H9 (cell line): ENCODE data around the gene MGAT4C. TPM values are rescaled to one million over a fixed set of nuclear protein-coding genes. Genes with fewer than 3 reads are reported as not detected.

Experiments
- DNase-seq: peaks from one replicate; pipeline ENCODE4 v3.0.0-alpha.2; 2017
- H2AFZ ChIP-seq: one replicate; pipeline ENCODE4 v1.6.1; 2013; ENCODE audit warnings: mild to moderate bottlenecking, low read length, control low read depth, moderate library complexity
- H2AK5ac ChIP-seq: 2 replicates; pipeline ENCODE4 v1.6.1; 2013; ENCODE audit warnings: low read length, control low read depth, mixed read lengths; ENCODE audit not compliant: insufficient read length
- H2BK120ac ChIP-seq: one replicate; pipeline ENCODE4 v1.6.1; 2013; ENCODE audit warnings: low read depth, mild to moderate bottlenecking, low read length, control low read depth, inconsistent platforms; ENCODE audit not compliant: poor library complexity, severe bottlenecking
- H2BK12ac ChIP-seq: 2 replicates; pipeline ENCODE4 v1.6.1; 2013; ENCODE audit warnings: low read length, control low read depth, mixed read lengths, low read depth; ENCODE audit not compliant: insufficient read length
- H2BK15ac ChIP-seq: 2 replicates; pipeline ENCODE4 v1.6.1; 2013; ENCODE audit warnings: low read depth, low read length, control low read depth
- H2BK20ac ChIP-seq: one replicate; pipeline ENCODE4 v1.6.1; 2013; ENCODE audit warnings: low read depth, mild to moderate bottlenecking, low read length, control low read depth, inconsistent platforms; ENCODE audit not compliant: poor library complexity, severe bottlenecking
- H2BK5ac ChIP-seq: 2 replicates; pipeline ENCODE4 v1.6.1; 2013; ENCODE audit warnings: low read length, control low read depth, mixed read lengths; ENCODE audit not compliant: insufficient read length
- H3K14ac ChIP-seq: 2 replicates; pipeline ENCODE4 v1.6.1; 2013; ENCODE audit warnings: low read length, control low read depth; ENCODE audit not compliant: insufficient read depth
- H3K18ac ChIP-seq: 2 replicates; pipeline ENCODE4 v1.6.1; 2013; ENCODE audit warnings: low read depth, mild to moderate bottlenecking, mixed read lengths, low read length, control low read depth; ENCODE audit not compliant: insufficient read length
- H3K23ac ChIP-seq: 2 replicates; pipeline ENCODE4 v1.6.1; 2013; ENCODE audit warnings: low read length, control low read depth, mixed read lengths, low read depth; ENCODE audit not compliant: insufficient read length
- H3K23me2 ChIP-seq: 2 replicates; pipeline ENCODE4 v1.6.1; 2013; ENCODE audit warnings: low read depth, mild to moderate bottlenecking, mixed read lengths, low read length, control low read depth; ENCODE audit not compliant: insufficient read length, poor library complexity, severe bottlenecking
- H3K27ac ChIP-seq: 2 replicates; pipeline ENCODE4 v1.5.1; 2013; ENCODE audit warnings: low read length, control low read depth, mixed read lengths, low read depth; ENCODE audit not compliant: insufficient read length
- H3K27me3 ChIP-seq: 2 replicates; pipeline ENCODE4 v1.6.1; 2013; ENCODE audit warnings: low read length, control low read depth, inconsistent platforms; ENCODE audit not compliant: insufficient read depth
- H3K4ac ChIP-seq: 2 replicates; pipeline ENCODE4 v1.6.1; 2013; ENCODE audit warnings: low read depth, mild to moderate bottlenecking, control low read depth, inconsistent platforms, low read length, moderate library complexity
- H3K4me1 ChIP-seq: 2 replicates; pipeline ENCODE4 v1.6.1; 2013; ENCODE audit warnings: low read length, control low read depth, inconsistent platforms; ENCODE audit not compliant: insufficient read depth
- H3K4me2 ChIP-seq: 2 replicates; pipeline ENCODE4 v1.6.1; 2013; ENCODE audit warnings: low read length, control low read depth, mixed read lengths; ENCODE audit not compliant: insufficient read length, insufficient read depth
- H3K56ac ChIP-seq: 2 replicates; pipeline ENCODE4 v1.6.1; 2013; ENCODE audit warnings: low read depth, mild to moderate bottlenecking, mixed read lengths, low read length, control low read depth; ENCODE audit not compliant: insufficient read length
- H3K79me1 ChIP-seq: 2 replicates; pipeline ENCODE4 v1.6.1; 2013; ENCODE audit warnings: low read depth, mild to moderate bottlenecking, moderate library complexity, low read length, control low read depth, inconsistent platforms; ENCODE audit not compliant: insufficient read depth, poor library complexity, severe bottlenecking
- H3K79me2 ChIP-seq: 2 replicates; pipeline ENCODE4 v1.6.1; 2013; ENCODE audit warnings: low read length, control low read depth, inconsistent platforms; ENCODE audit not compliant: insufficient read depth
- H3K9ac ChIP-seq: 2 replicates; pipeline ENCODE4 v1.6.1; 2013; ENCODE audit warnings: low read length, control low read depth, mixed read lengths; ENCODE audit not compliant: insufficient read length; ENCODE audit errors: extremely low read depth
- H3K9me3 ChIP-seq: one replicate; pipeline ENCODE4 v1.6.1; 2013; ENCODE audit warnings: low read depth, low read length, inconsistent platforms; ENCODE audit not compliant: control insufficient read depth
- H3T11ph ChIP-seq: one replicate; pipeline ENCODE4 v1.6.1; 2013; ENCODE audit warnings: mild to moderate bottlenecking, low read length, control low read depth, inconsistent platforms
- H4K20me1 ChIP-seq: one replicate; pipeline ENCODE4 v1.6.1; 2013; ENCODE audit not compliant: control insufficient read depth, insufficient read length, insufficient read depth
- H4K5ac ChIP-seq: 2 replicates; pipeline ENCODE4 v1.6.1; 2013; ENCODE audit warnings: low read depth, mild to moderate bottlenecking, mixed read lengths, low read length, control low read depth; ENCODE audit not compliant: insufficient read length
- H4K8ac ChIP-seq: replicated peaks from 2 replicates; pipeline ENCODE4 v1.6.1; 2013; ENCODE audit warnings: low read length, control low read depth, mixed read lengths, low read depth; ENCODE audit not compliant: insufficient read length
- H4K91ac ChIP-seq: 2 replicates; pipeline ENCODE4 v1.6.1; 2013; ENCODE audit warnings: low read depth, mild to moderate bottlenecking, moderate library complexity, mixed read lengths, low read length, control low read depth; ENCODE audit not compliant: insufficient read length
- H3K27ac Mint-ChIP-seq, 3 experiments: 2 replicates in 2 of 3; 3 replicates in 1 of 3; pipeline ENCODE4 v1.8.0; 2020 to 2021; ENCODE audit warnings: mixed read lengths in 3 of 3, mild to moderate bottlenecking in 1 of 3, moderate library complexity in 1 of 3
- H3K27me3 Mint-ChIP-seq: 2 replicates; pipeline ENCODE4 v1.8.0; 2021; ENCODE audit warnings: low read depth, mild to moderate bottlenecking, moderate library complexity, mixed read lengths
- H3K36me3 Mint-ChIP-seq, 3 experiments: 2 replicates in 2 of 3; 3 replicates in 1 of 3; pipeline ENCODE4 v1.8.0; 2020 to 2021; ENCODE audit warnings: low read depth in 3 of 3, mixed read lengths in 3 of 3; ENCODE audit not compliant: insufficient read depth in 1 of 3
- H3K4me1 Mint-ChIP-seq, 2 experiments: 2 replicates each; pipeline ENCODE4 v1.8.0; 2020; ENCODE audit warnings: mixed read lengths in 2 of 2
- H3K4me3 Mint-ChIP-seq, 2 experiments: 2 replicates in 1 of 2; 3 replicates in 1 of 2; pipeline ENCODE4 v1.8.0; 2020 to 2021; ENCODE audit warnings: mild to moderate bottlenecking in 2 of 2, mixed read lengths in 2 of 2, moderate library complexity in 1 of 2
- H3K9me3 Mint-ChIP-seq, 2 experiments: 2 replicates in 1 of 2; 3 replicates in 1 of 2; pipeline ENCODE4 v1.8.0; 2020; ENCODE audit warnings: mild to moderate bottlenecking in 2 of 2, mixed read lengths in 2 of 2, moderate library complexity in 1 of 2
- CTCF ChIP-seq: fragments of 200-600 bp; sonication (generic); conservative IDR thresholded peaks from 3 replicates; pipeline ENCODE4 v1.8.0; 2021; ENCODE audit warnings: antibody characterized with exemption, mild to moderate bottlenecking
- WGBS: extraction: QIAGEN DNeasy Blood & Tissue Kit; methylation state at CpG from one replicate; pipeline ENCODE4 v1.1.7; 2013; ENCODE audit warnings: missing lambda C conversion rate, low lambda C conversion rate, mixed read lengths; ENCODE audit not compliant: insufficient read length; ENCODE audit errors: extremely low coverage; 5-methylcytosine and 5-hydroxymethylcytosine counted together
- total RNA-seq: library from RNA; stranded (reverse); gene quantifications from 2 replicates; pipeline ENCODE4 v1.2.1, GENCODE V29; 2021

Gene MGAT4C
- total RNA-seq, 1 experiment from 2014 or later = 1.3 TPM

GRCh38 chr12:85956081-85956480, 300.1 kb downstream of the MGAT4C start:
- Histone ChIP-seq H3K18ac (no peak overlapping the region), H2AFZ (no peak overlapping the region), H4K8ac (no peak overlapping the region), H4K5ac (no peak overlapping the region), H3K14ac (no peak overlapping the region), H3T11ph (no peak overlapping the region), H3K4me1 (no peaks in the 10 kb centered on the region; the same call in 1 of the 2 replicates), H3K79me2 (no peaks in the 10 kb centered on the region), H4K20me1 (no peaks in the 10 kb centered on the region), H3K23ac (no peak overlapping the region), H2AK5ac (no peak overlapping the region), H3K23me2 (no peaks in the 10 kb centered on the region), H2BK12ac (no peak overlapping the region), H2BK20ac (no peak overlapping the region), H3K27ac (no peak overlapping the region), H2BK120ac (no peak overlapping the region), H3K4me2 (no peak overlapping the region), H2BK5ac (no peak overlapping the region), H2BK15ac (no peak overlapping the region), H3K27me3 (no peaks in the 10 kb centered on the region), H3K79me1 (no peaks in the 10 kb centered on the region), H3K9ac (no peak overlapping the region), H3K56ac (no peak overlapping the region), H4K91ac (no peak overlapping the region), H3K9me3 (no peaks in the 10 kb centered on the region), H3K4ac (no peak overlapping the region)
- Mint-ChIP-seq H3K9me3 (no peaks in the 10 kb centered on the region), H3K4me1 (peaks cover 18% of the 10 kb centered on the region in 2 experiments), H3K27ac (no peak overlapping the region), H3K4me3 (no peak overlapping the region), H3K36me3 (no peaks in the 10 kb centered on the region), H3K27me3 (no peaks in the 10 kb centered on the region)
- DNase-seq = no peak
- WGBS = no CpG with 5 or more reads among the region's 2 CpGs
- no peak for TF ChIP-seq CTCF
